HG03521 (cell line): Measurements from ENCODE around the gene IRX6.

ENCODE experiments used
- ATAC-seq: cut with Tn5 transposase; IDR thresholded peaks from one replicate; pipeline ENCODE4 v1.9.1; 2021; ENCODE audit warnings: mild to moderate bottlenecking, moderate library complexity; ENCODE audit not compliant: unreplicated experiment

Gene IRX6

GRCh38 chr16:55323637-55324271 lies at the start of gene IRX6:
Gene IRX6, plus strand, starts transcription at chr16:55324203. Its CDS starts 889 bp downstream, at chr16:55325092.
- no peak for ATAC-seq

GRCh38 chr16:55274391-55274790 lies 49.6 kb upstream of the IRX6 start:
- no peak for ATAC-seq

DNA sequence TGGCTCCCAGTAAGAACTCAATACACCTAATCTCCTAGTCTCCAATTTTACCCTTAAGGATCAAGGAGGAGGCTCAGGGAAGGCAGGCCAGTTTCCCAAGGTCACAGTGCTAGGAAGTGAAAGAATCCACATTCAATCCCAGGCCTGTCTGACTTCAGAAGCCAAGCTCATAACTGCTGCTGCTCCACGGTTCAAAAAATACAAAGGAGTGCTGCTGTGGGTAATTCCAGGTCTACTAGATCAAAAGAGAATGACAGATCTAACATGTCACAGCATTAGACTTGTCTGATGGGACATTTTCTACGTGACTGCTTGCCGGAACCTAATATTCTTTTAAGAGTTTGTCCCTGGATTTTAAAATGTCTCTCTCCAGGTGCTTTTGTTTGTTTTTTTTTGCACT lies 48.8 kb upstream of the IRX6 start:
- ATAC-seq = no peak

GRCh38 chr16:55275869-55276268 lies 48.1 kb upstream of the IRX6 start:
- no peak for ATAC-seq

DNA sequence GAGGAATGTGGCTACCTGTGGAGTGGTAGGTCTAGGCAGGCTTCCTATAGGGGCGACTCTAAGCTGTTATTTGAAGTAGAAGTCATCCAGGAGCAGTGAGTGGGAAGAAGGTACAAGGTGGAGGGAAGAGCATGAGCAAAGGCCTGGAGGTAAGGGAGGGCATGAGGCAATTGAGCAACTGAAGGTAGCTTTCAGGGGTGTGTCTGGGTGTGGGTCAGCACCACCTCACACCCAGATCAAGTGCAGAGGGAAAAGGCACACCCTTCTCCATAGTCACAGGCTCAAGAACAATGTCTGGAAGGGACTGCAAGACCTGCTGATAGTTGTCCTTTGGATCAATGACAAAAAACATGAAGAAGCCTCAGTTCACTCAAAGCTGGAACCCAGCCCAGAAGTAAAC lies 46.5 kb upstream of the IRX6 start:
- ATAC-seq = no peak

DNA sequence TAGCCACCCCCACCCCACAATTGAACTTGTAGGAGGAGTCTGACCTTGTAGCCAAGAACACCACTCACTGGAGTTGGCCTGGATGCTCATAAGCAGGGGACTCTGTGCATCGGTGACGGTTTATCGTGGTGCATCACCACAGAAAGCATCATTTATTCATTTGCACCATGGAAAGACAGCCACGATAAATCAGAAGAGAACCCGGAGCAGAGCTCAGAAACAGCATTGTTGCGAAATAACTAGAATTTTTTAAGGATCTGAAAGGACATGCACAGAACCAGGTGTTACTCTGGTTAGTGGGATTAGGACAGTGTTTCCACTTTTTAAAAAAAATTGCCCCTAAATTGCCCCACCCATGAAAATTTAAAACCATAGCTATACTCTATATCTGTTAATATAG lies 44.4 kb upstream of the IRX6 start:
- ATAC-seq = no peak

DNA sequence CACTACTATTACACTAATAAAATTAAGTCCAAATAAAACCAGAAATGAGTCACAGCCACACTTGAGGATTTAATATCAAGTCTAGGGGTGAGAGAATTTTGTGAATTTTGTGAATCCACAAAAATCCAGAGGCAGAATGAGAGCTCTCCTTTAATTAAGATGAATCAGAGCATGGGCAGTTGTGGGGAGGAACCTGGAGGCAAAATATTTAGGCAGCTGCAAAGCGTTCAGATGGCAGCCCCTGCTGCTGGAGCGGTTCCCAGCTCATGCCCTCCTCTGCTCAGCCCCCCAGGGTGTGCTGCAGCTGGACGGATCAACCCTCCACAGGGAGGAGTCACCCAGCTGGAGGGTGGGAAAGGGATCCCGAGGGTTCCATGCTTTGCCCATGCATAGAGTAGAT lies 43.4 kb upstream of the IRX6 start:
- no peak for ATAC-seq

DNA sequence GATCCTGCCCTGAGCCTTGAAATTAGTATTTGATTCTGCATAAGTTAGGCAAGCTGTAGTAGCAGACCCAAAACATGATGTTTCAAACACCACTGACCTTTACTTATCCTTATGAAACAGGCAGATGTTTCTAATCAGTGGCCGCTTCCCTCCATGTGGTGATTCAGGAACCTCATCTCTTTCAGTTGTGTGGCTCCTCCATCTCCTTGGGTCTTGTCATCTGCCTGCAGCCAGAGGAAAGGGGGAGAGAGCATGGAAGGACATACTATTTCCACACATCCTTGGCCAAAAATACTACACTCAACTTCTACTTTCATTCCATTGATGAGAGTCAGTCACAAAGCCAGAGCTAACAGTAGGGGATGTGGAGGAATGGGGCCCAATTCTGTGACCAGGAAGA lies 41.6 kb upstream of the IRX6 start:
- no peak for ATAC-seq

DNA sequence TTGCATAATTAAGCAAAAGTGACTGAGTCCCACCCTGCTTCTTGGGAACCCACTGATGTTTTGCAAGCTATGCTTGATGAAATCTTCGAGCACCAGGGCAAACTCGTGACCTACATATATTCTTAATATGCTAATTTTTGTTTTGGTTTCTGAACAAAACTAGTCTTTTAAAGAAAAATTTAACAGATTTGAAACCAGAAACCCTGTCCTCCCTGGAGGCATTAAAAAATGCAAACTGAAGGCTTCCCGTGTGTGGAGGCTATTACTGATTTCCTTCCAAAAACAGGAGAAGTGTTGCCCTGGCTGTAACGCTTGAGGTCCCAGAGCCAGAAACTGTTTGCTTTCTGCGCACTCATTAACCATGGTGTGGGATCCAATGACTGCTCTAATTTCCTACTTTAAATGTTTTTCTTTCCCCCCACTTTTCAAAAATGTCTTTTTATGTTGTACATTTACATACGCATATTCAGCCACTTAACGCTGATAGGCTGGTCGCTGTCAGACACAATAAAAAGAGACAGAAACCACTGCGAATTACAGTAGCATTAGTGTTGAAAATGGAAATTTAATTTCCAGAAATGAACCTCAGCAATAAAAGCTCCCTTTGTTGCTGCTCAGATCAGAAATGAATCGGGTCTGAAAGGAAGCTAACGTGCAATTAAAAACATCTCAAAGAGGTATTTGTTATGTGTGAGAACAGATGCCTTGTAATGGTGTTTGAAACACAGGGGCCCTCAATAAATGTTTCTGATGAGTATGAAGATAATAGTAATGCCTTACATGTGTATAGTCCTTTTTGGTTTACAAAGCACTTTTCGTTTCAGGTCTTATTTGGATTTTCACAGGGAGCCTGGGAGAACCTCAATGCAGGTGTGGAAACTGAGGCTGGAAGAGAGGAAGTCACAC lies 39.9 kb upstream of the IRX6 start:
- no peak for ATAC-seq

- ATAC-seq = no peak
Measured at GRCh38 chr16:55284718-55285099, 39.3 kb upstream of the IRX6 start.

DNA sequence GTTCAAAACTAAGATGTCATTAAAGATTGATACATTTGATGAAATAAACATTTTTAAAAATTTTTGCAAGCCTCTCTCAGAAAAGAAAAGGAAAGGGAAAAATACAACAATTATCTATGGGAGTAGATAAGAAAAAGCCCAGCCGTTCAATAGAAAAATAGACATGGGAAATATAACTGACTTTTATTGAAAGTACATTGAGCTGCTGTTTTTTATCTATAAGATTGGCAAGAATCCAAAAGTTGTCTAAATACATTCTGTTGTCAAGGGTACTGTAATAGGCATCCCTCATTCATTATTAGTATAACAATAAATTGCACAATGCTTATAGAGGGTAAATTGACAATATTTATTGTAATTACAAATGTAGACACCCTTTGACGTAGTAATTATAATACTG lies 38.4 kb upstream of the IRX6 start:
- ATAC-seq = no peak

DNA sequence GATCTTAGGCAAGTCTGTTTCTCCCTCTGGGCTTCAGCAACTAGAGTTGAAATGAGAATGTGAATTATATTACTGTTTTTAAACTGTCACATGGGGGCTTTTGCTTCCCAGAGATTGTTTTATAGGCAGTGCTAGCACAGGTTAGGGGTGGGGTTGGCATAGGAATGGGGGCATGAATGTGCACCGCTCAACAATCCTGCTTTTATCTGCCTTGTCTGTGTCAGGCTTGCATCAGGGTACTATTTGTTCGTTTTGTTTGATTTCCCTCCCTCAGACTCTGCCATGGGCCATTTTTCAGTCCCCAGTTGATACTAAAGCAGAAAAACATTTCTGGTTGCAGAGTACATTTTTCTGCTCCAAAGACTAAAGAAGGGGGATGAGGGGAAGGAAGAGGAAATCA lies 34.6 kb upstream of the IRX6 start:
- no peak for ATAC-seq

DNA sequence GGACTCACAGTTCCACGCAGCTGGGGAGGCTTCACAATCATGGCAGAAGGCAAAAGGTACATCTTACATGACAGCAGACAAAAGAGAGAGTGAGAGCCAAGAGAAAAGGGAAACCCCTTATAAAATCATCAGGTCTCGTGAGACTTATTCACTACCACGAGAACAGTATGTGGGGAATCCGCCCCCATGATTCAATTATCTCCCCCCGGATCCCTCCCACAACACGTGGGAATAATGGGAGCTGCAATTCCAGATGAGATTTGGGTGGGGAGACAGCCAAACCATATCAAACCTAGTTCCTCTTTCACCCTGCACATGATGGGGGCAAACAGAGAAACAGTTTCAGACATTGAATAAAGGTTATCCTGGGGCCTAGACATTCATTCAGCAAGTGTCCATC lies 32.2 kb upstream of the IRX6 start:
- ATAC-seq = no peak

DNA sequence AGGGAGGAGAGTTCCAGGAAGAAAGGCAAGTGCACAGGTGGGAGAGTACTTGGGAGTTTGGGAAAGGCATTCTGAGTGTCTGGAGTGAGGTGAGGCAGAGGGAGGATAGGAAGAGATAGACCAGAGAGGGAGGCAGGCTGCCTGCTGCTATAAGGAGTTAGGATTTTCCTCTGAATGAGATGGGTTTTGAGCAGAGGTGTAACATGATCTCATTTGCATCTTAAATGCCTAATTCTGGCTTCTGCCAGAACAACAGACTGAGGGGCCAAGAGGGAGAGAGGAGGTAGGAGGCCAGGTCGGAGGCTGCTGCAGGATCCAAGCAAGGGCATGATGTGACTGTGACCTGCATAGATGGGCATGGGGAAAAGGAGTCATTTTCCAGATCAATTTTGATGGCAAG lies 31.5 kb upstream of the IRX6 start:
- no peak for ATAC-seq

DNA sequence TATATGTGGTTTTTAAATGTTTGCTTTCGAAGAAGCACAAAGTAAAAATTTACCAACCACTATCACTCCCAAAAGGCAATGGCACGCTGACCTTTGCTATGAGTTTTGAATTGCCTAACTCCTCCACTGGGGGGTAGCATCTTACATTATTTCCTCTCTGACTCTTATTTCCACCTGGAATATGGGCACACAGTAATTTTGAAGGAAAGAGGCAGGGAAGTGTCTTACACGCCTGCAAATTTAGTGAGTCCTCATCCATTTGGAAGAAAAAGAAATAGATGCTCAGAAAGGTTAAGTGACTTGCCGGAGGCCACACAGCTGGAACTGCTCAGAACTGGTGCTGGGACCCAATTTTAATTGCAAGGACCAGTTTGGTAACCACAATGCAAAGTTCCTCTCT lies 29.9 kb upstream of the IRX6 start:
- no peak for ATAC-seq

DNA sequence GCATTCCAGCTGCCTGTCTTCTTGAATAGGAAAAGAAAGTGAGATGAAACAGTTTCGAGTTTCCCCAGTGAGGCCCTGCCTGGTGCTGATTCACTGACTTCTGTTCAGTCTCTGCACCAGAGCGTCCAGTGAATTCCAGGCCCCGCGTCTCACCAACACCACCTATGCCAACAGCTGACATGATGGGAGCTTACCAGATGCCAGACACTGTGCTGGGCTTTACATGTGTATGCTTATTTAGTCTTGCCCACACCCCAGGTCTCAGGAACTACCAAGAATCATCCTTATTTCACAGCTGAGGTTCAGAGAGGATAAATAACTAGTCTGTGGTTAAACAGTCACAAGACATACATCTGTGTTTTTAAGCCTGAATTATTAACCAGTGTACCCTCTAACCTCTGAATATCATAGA lies 29.1 kb upstream of the IRX6 start:
- no peak for ATAC-seq

GRCh38 chr16:55297062-55297909 lies 26.7 kb upstream of the IRX6 start:
- ATAC-seq = no peak

GRCh38 chr16:55297910-55298479 lies 26.0 kb upstream of the IRX6 start:
- ATAC-seq = no peak

DNA sequence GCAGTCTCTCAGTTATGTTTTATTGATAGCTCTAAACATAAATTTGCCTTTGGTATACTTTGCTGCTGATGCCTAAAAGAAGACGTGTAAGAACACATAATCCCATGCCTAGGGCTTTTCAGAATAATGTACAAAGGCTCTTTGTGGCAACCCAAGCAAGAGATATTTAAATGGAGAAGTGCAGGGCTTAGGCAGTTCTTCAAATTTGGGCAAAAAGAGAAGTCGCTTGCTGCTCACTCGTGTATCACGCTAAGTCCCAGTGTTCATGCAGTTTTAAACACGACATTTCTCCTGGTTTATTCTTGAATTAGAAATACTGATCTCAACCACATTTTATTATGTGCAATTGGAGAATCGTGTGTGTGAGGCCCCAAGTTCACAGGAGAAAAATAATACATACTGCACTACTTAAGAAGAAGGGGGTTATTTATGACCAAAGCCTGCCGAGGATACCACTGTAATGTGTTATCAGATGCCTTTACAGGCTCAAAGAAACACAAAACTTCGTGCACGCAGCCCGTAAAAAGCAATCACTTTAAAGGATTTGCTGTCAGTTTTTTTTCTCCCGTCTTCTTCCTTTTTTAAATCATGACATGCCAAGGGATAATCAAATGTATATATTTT lies 22.5 kb upstream of the IRX6 start:
- no peak for ATAC-seq

GRCh38 chr16:55302635-55303034 lies 21.4 kb upstream of the IRX6 start:
- no peak for ATAC-seq

GRCh38 chr16:55308973-55309372 lies 15.0 kb upstream of the IRX6 start:
- no peak for ATAC-seq
